ENCODE data around the gene TRIM37.

GRCh38 chr17:59149051-59149450 is 42.4 kb upstream of the TRIM37 start:
- TF ChIP-seq CTCF (IDR thresholded peaks at IDR 0.05) (no peak), POLR2A (IDR thresholded peaks at IDR 0.05) (no peak)
